GM18499 (cell line): ENCODE data around the gene CAPNS2.

ENCODE experiments used
- ATAC-seq: cut with Tn5 transposase; IDR thresholded peaks from one replicate; pipeline ENCODE4 v1.9.1; 2021; ENCODE audit warnings: moderate number of reproducible peaks; ENCODE audit not compliant: insufficient read depth, unreplicated experiment

Gene CAPNS2

GRCh38 chr16:55566432-55567175 lies at the start of gene CAPNS2:
TSS of gene CAPNS2 (plus strand) at chr16:55566684. CDS start at chr16:55566757, 73 bp downstream.
- ATAC-seq, result no peak

- ATAC-seq, result no peak
Measured at GRCh38 chr16:55521792-55522191, 44.7 kb upstream of the CAPNS2 start.

GRCh38 chr16:55526441-55526840 lies 40.0 kb upstream of the CAPNS2 start:
- no peak for ATAC-seq

- no peak for ATAC-seq
Measured at GRCh38 chr16:55527885-55528284, 38.6 kb upstream of the CAPNS2 start.

GRCh38 chr16:55529018-55529417 lies 37.5 kb upstream of the CAPNS2 start:
- ATAC-seq, result no peak

- no peak for ATAC-seq
Measured at GRCh38 chr16:55530316-55530856, 36.1 kb upstream of the CAPNS2 start.

GRCh38 chr16:55532227-55532626 lies 34.3 kb upstream of the CAPNS2 start:
- no peak for ATAC-seq

- ATAC-seq, result no peak
Measured at GRCh38 chr16:55534756-55535155, 31.7 kb upstream of the CAPNS2 start.

- ATAC-seq, result no peak
Measured at GRCh38 chr16:55539049-55539448, 27.4 kb upstream of the CAPNS2 start.

- ATAC-seq, result no peak
Measured at GRCh38 chr16:55539488-55539887, 27.0 kb upstream of the CAPNS2 start.

GRCh38 chr16:55540221-55540620 lies 26.3 kb upstream of the CAPNS2 start:
- no peak for ATAC-seq

GRCh38 chr16:55542459-55543082 lies 23.9 kb upstream of the CAPNS2 start:
- no peak for ATAC-seq

GRCh38 chr16:55543472-55543871 lies 23.0 kb upstream of the CAPNS2 start:
- ATAC-seq, result no peak

- ATAC-seq, result no peak
Measured at GRCh38 chr16:55552621-55553020, 13.9 kb upstream of the CAPNS2 start.

- ATAC-seq, result no peak
Measured at GRCh38 chr16:55555436-55555835, 11.0 kb upstream of the CAPNS2 start.

GRCh38 chr16:55557186-55557585 lies 9.3 kb upstream of the CAPNS2 start:
- ATAC-seq, result no peak

GRCh38 chr16:55559233-55559632 lies 7.3 kb upstream of the CAPNS2 start:
- no peak for ATAC-seq

- ATAC-seq, result no peak
Measured at GRCh38 chr16:55559933-55560516, 6.5 kb upstream of the CAPNS2 start.

- no peak for ATAC-seq
Measured at GRCh38 chr16:55561319-55561848, 5.1 kb upstream of the CAPNS2 start.

- no peak for ATAC-seq
Measured at GRCh38 chr16:55562936-55563335, 3.5 kb upstream of the CAPNS2 start.

GRCh38 chr16:55563797-55564196 lies 2.7 kb upstream of the CAPNS2 start:
- ATAC-seq, result no peak
